Stimulated activated CD8-positive, alpha-beta memory T cell treated with anti-CD3 and anti-CD28 coated beads, Interleukin-4, amount 100 ng/mL, for 1 hour (primary cell): ENCODE data around the gene NAA25.
"Not testable (repeated sequence)": the region's sequence is repeated elsewhere in the genome, so short reads cannot be mapped to it uniquely, and the experiment has no call there.

Source experiments
- DNase-seq, 2 donors: peaks; one replicate each; pipeline ENCODE4 v3.0.0-alpha.2; 2020; ENCODE audit warnings: low read depth in 2 of 2, low spot score in 1 of 2

Gene NAA25

GRCh38 chr12:112010415-112011344 is 97.9 kb downstream of the NAA25 start:
- no peak for DNase-seq

- not testable (repeated sequence) for DNase-seq
These were observed 99.0 kb downstream of the NAA25 start for GRCh38 chr12:112009596-112009995.

- DNase-seq, result no peak
These were observed 99.7 kb downstream of the NAA25 start for GRCh38 chr12:112008918-112009317.

- no peak for DNase-seq
These were observed 100.6 kb downstream of the NAA25 start for GRCh38 chr12:112007945-112008344.

- no peak for DNase-seq
These were observed 102.9 kb downstream of the NAA25 start for GRCh38 chr12:112005419-112006395.

GRCh38 chr12:112004041-112004440 is 104.5 kb downstream of the NAA25 start:
- DNase-seq, result no peak

GRCh38 chr12:112001576-112001975 is 107.0 kb downstream of the NAA25 start:
- no peak for DNase-seq

GRCh38 chr12:112000820-112001219 is 107.8 kb downstream of the NAA25 start:
- no peak for DNase-seq

- DNase-seq, result not testable (repeated sequence)
These were observed 109.5 kb downstream of the NAA25 start for GRCh38 chr12:111999129-111999528.

- no peak for DNase-seq
These were observed 110.6 kb downstream of the NAA25 start for GRCh38 chr12:111998015-111998414.

GRCh38 chr12:111997300-111997699 is 111.3 kb downstream of the NAA25 start:
- no peak for DNase-seq

GRCh38 chr12:111995782-111996480 is 112.7 kb downstream of the NAA25 start:
- DNase-seq, result no peak

- DNase-seq, result not testable (repeated sequence)
These were observed 114.1 kb downstream of the NAA25 start for GRCh38 chr12:111994211-111995111.

- no peak for DNase-seq
These were observed 115.1 kb downstream of the NAA25 start for GRCh38 chr12:111993292-111994150.

GRCh38 chr12:111992464-111992863 is 116.1 kb downstream of the NAA25 start:
- no peak for DNase-seq

GRCh38 chr12:111991946-111992345 is 116.6 kb downstream of the NAA25 start:
- no peak for DNase-seq

- DNase-seq, result no peak
These were observed 117.0 kb downstream of the NAA25 start for GRCh38 chr12:111991535-111991934.

GRCh38 chr12:111984820-111985219 is 123.8 kb downstream of the NAA25 start:
- no peak for DNase-seq

GRCh38 chr12:111981987-111982386 is 126.6 kb downstream of the NAA25 start:
- DNase-seq, result no peak
